ENCODE data around the gene EME2. TPM values are rescaled to one million over a fixed set of nuclear protein-coding genes. Genes with fewer than 3 reads are reported as not detected.

EME2 gene
- total and polyA plus RNA-seq, 2 donors (not counting 1 experiment from before 2014, with no cell fraction given): 34.6 to 42.5 TPM

- Histone ChIP-seq H3K4me3 (ENCODE audit: control extremely low read depth in 1 of 5, extremely low read depth in 1 of 5, insufficient read depth in 1 of 5, low read depth in 2 of 5, low read length in 4 of 5) (no peak overlapping the region), H3K27me3 (replicated peaks in 1 of 4; ENCODE audit: control extremely low read depth in 1 of 4, control insufficient read depth in 3 of 4, insufficient read depth in 4 of 4, low read length in 3 of 4) (no peaks in the 10 kb centered on the region), H2AFZ (ENCODE audit: insufficient read depth, low read depth, low read length, poor library complexity, severe bottlenecking) (no peak overlapping the region), H3K9me3 (ENCODE audit: control extremely low read depth in 1 of 3, control insufficient read depth in 2 of 3, insufficient read depth in 1 of 3, low read length in 2 of 3) (peaks cover 0 to 4% (median 0%) of the 10 kb centered on the region in 3 donors), H4K20me1 (ENCODE audit: control insufficient read depth, insufficient read depth, low read length, poor library complexity, severe bottlenecking) (peaks cover 18% of the 10 kb centered on the region), H3K4me1 (ENCODE audit: control insufficient read depth in 2 of 2, insufficient read depth in 2 of 2, low read length in 2 of 2) (peaks cover 5 to 9% of the 10 kb centered on the region in 2 donors), H3K36me3 (replicated peaks in 1 of 2; ENCODE audit: control extremely low read depth in 1 of 2, control insufficient read depth in 1 of 2, extremely low read depth in 1 of 2, insufficient read depth in 2 of 2, low read length in 1 of 2) (peaks cover 0 to 70% of the 10 kb centered on the region in 2 experiments), H3K4me2 (replicated peaks; ENCODE audit: low read depth, low read length, poor library complexity, severe bottlenecking) (no peak overlapping the region), H3K27ac (ENCODE audit: low read length in 2 of 2) (no peak overlapping the region), H3K9ac (ENCODE audit: low read length) (no peak overlapping the region), H3K79me2 (ENCODE audit: control insufficient read depth, insufficient read depth, low read length) (no peaks in the 10 kb centered on the region)
- CTCF ChIA-PET: no interaction called here
- DNase-seq (no peak), ATAC-seq (ENCODE audit: low read depth) (no peak)
- Mint-ChIP-seq H3K4me1 (peaks cover 5% of the 10 kb centered on the region), H3K9me3 (ENCODE audit: insufficient read depth) (no peaks in the 10 kb centered on the region), H3K27me3 (no peaks in the 10 kb centered on the region), H3K27ac (peak overlapping the region; percentile 10), H3K4me3 (no peak overlapping the region)
- intact Hi-C loops (cut with micrococcal nuclease): no loop called here
- 94% methylated on average over 22 of the region's 22 CpGs for WGBS (ENCODE audit: insufficient coverage)
- TF ChIP-seq CTCF (IDR thresholded peaks at IDR 0.05): no peak
- no peak for TF ChIP-seq EZH2 (IDR thresholded peaks at IDR 0.05; ENCODE audit: borderline replicate concordance, insufficient read depth, low read depth, low read length, poor library complexity, severe bottlenecking)
- POLR2A ChIA-PET: no interaction called here
These were observed 6.8 kb upstream of the EME2 start for GRCh38 chr16:1765826-1766225.

- Mint-ChIP-seq H3K27ac (peak overlapping the region; percentile 10), H3K4me1 (peaks cover 5% of the 10 kb centered on the region), H3K27me3 (no peaks in the 10 kb centered on the region), H3K9me3 (ENCODE audit: insufficient read depth) (no peaks in the 10 kb centered on the region), H3K4me3 (no peak overlapping the region)
- ChIA-PET CTCF (no interaction called here), POLR2A (no interaction called here)
- Histone ChIP-seq H2AFZ (ENCODE audit: insufficient read depth, low read depth, low read length, poor library complexity, severe bottlenecking) (no peak overlapping the region), H3K4me1 (ENCODE audit: control insufficient read depth in 2 of 2, insufficient read depth in 2 of 2, low read length in 2 of 2) (peaks cover 5 to 9% of the 10 kb centered on the region in 2 donors), H3K4me3 (ENCODE audit: control extremely low read depth in 1 of 5, extremely low read depth in 1 of 5, insufficient read depth in 1 of 5, low read depth in 2 of 5, low read length in 4 of 5) (no peak overlapping the region), H3K27ac (ENCODE audit: low read length in 2 of 2) (no peak overlapping the region), H3K9me3 (ENCODE audit: control extremely low read depth in 1 of 3, control insufficient read depth in 2 of 3, insufficient read depth in 1 of 3, low read length in 2 of 3) (peaks cover 0 to 4% (median 0%) of the 10 kb centered on the region in 3 donors), H3K36me3 (replicated peaks in 1 of 2; ENCODE audit: control extremely low read depth in 1 of 2, control insufficient read depth in 1 of 2, extremely low read depth in 1 of 2, insufficient read depth in 2 of 2, low read length in 1 of 2) (peaks cover 0 to 66% of the 10 kb centered on the region in 2 experiments), H4K20me1 (ENCODE audit: control insufficient read depth, insufficient read depth, low read length, poor library complexity, severe bottlenecking) (peaks cover 18% of the 10 kb centered on the region), H3K4me2 (replicated peaks; ENCODE audit: low read depth, low read length, poor library complexity, severe bottlenecking) (no peak overlapping the region), H3K79me2 (ENCODE audit: control insufficient read depth, insufficient read depth, low read length) (no peaks in the 10 kb centered on the region), H3K27me3 (replicated peaks in 1 of 4; ENCODE audit: control extremely low read depth in 1 of 4, control insufficient read depth in 3 of 4, insufficient read depth in 4 of 4, low read length in 3 of 4) (no peaks in the 10 kb centered on the region), H3K9ac (ENCODE audit: low read length) (no peak overlapping the region)
- intact Hi-C loops (cut with micrococcal nuclease): no loop called here
- WGBS (ENCODE audit: insufficient coverage): 95% methylated on average over 19 of the region's 19 CpGs
- no peak for DNase-seq
- no peak for ATAC-seq (ENCODE audit: low read depth)
- TF ChIP-seq CTCF (IDR thresholded peaks at IDR 0.05) (no peak), EZH2 (IDR thresholded peaks at IDR 0.05; ENCODE audit: borderline replicate concordance, insufficient read depth, low read depth, low read length, poor library complexity, severe bottlenecking) (no peak)
These were observed 6.4 kb upstream of the EME2 start for GRCh38 chr16:1766231-1766630.

Measured in B cell (primary cell).